GM12891 (cell line): ENCODE results near the gene SLC10A7.

Experiments
- DNase-seq: peaks from one replicate; pipeline ENCODE4 v3.0.0; 2011; ENCODE audit warnings: low spot score; ENCODE audit not compliant: insufficient read length
- FAIRE-seq: peaks from 2 replicates; lab custom pipeline; 2011; peaks lifted over from hg19 to GRCh38; lab: Jason Lieb, UNC
- PAX5 ChIP-seq: IDR thresholded peaks from 2 replicates; pipeline ENCODE4 v1.6.1; 2011; ENCODE audit warnings: low read length, moderate library complexity, mild to moderate bottlenecking; ENCODE audit not compliant: insufficient read depth, severe bottlenecking
- POLR2A ChIP-seq: IDR thresholded peaks from 2 replicates; pipeline ENCODE4 v1.6.1; 2011; ENCODE audit warnings: low read depth, low read length, control low read depth
- POLR2AphosphoS5 ChIP-seq: IDR thresholded peaks from 2 replicates; pipeline ENCODE4 v1.6.1; 2011; ENCODE audit warnings: low read depth, low read length, control low read depth
- POU2F2 ChIP-seq: IDR thresholded peaks from 2 replicates; pipeline ENCODE4 v1.6.1; 2011; ENCODE audit warnings: low read depth, mild to moderate bottlenecking, control low read depth, low read length, moderate library complexity
- SPI1 ChIP-seq: IDR thresholded peaks from 2 replicates; pipeline ENCODE4 v1.6.1; 2011; ENCODE audit warnings: low read depth, low read length, control low read depth
- TAF1 ChIP-seq: IDR thresholded peaks from 2 replicates; pipeline ENCODE4 v1.6.1; 2011; ENCODE audit warnings: low read depth, low read length, control low read depth

The SLC10A7 gene

GRCh38 chr4:146333895-146334262 is 187.9 kb downstream of the SLC10A7 start:
- TF ChIP-seq POLR2AphosphoS5 = no peak
- TF ChIP-seq POLR2A = no peak
- TF ChIP-seq SPI1 = no peak
- TF ChIP-seq PAX5 = no peak
- DNase-seq = no peak
- no peak for FAIRE-seq

GRCh38 chr4:146333187-146333894 is 188.4 kb downstream of the SLC10A7 start:
- DNase-seq (no peak), FAIRE-seq (peak; percentile 48)
- no peak for TF ChIP-seq SPI1
- TF ChIP-seq POU2F2 = no peak
- TF ChIP-seq PAX5 = no peak
- TF ChIP-seq TAF1 = no peak
- no peak for TF ChIP-seq POLR2A
- TF ChIP-seq POLR2AphosphoS5 = no peak

GRCh38 chr4:146330392-146330791 is 191.3 kb downstream of the SLC10A7 start:
- no peak for DNase-seq
- FAIRE-seq = no peak
- TF ChIP-seq SPI1 = no peak
- TF ChIP-seq POU2F2 = no peak
- no peak for TF ChIP-seq TAF1
- TF ChIP-seq POLR2A = no peak
- TF ChIP-seq POLR2AphosphoS5 = no peak

- no peak for FAIRE-seq
- no peak for TF ChIP-seq POLR2A
- no peak for DNase-seq
Measured at GRCh38 chr4:146329050-146329716, 192.6 kb downstream of the SLC10A7 start.

- TF ChIP-seq PAX5 = no peak
- no peak for TF ChIP-seq SPI1
- no peak for TF ChIP-seq POLR2A
- TF ChIP-seq POLR2AphosphoS5 = no peak
- no peak for TF ChIP-seq TAF1
- no peak for TF ChIP-seq POU2F2
Measured at GRCh38 chr4:146327859-146328650, 193.7 kb downstream of the SLC10A7 start.

GRCh38 chr4:146318894-146319293 is 202.8 kb downstream of the SLC10A7 start:
- TF ChIP-seq POLR2A (no peak), POU2F2 (no peak), TAF1 (no peak), POLR2AphosphoS5 (no peak), SPI1 (no peak), PAX5 (no peak)
- no peak for DNase-seq

More at GRCh38 chr4:146327859-146328650, 193.7 kb downstream of the SLC10A7 start:
- FAIRE-seq (no peak), DNase-seq (no peak)

GRCh38 chr4:146317783-146318182 is 204.0 kb downstream of the SLC10A7 start:
- FAIRE-seq (no peak), DNase-seq (no peak)
- TF ChIP-seq POLR2A (no peak), POU2F2 (no peak), SPI1 (no peak), PAX5 (no peak), POLR2AphosphoS5 (no peak), TAF1 (no peak)

More at GRCh38 chr4:146318894-146319293, 202.8 kb downstream of the SLC10A7 start:
- no peak for FAIRE-seq

- FAIRE-seq (no peak), DNase-seq (no peak)
- no peak for TF ChIP-seq POLR2AphosphoS5
- TF ChIP-seq SPI1 = no peak
- no peak for TF ChIP-seq POLR2A
- no peak for TF ChIP-seq PAX5
- TF ChIP-seq TAF1 = no peak
- TF ChIP-seq POU2F2 = no peak
Measured at GRCh38 chr4:146315184-146315583, 206.6 kb downstream of the SLC10A7 start.

- TF ChIP-seq POLR2AphosphoS5 (no peak), POU2F2 (no peak), PAX5 (no peak), SPI1 (no peak), TAF1 (no peak), POLR2A (no peak)
- no peak for DNase-seq
- no peak for FAIRE-seq
Measured at GRCh38 chr4:146311238-146311970, 210.3 kb downstream of the SLC10A7 start.
